Fibroblast of the conjunctiva (primary cell): ENCODE measurements around the gene INTS14.

Source experiments
- DNase-seq: peaks from one replicate; pipeline ENCODE4 v3.0.0-alpha.2; 2010; ENCODE audit warnings: low read depth

The INTS14 gene

GRCh38 chr15:65530318-65531111 lies 80.4 kb downstream of the INTS14 start, which contains the start of gene HACD3:
TSS of gene HACD3 (plus strand) at chr15:65530463. CDS start at chr15:65530632, 169 bp downstream.
- peak; percentile 47 for DNase-seq

DNA sequence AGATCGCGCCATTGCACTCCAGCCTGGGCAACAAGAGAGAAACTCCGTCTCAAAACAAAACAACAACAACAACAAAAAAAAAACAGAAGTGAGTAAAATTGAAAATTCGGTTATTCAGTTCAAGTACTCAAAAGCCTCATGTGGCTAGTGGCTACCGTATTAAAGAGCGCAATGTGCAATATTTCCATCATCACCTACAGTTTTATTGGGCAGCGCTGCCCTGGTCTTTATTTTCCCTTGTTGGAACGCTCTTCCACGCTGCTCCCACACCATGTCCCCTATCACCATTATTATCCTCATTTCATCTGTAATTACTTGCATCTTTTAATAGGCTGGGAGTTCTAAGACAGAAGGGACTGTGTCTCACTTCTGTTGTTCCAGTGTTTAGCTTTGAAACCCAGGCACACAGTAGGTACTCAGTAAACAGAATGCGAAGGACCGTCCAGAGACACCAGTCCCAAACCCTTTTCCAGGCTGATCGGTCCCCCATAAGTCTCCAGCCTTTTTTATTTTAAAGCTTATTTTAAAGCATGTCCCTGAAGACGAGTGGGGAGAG lies 81.1 kb downstream of the INTS14 start:
- no peak for DNase-seq
